GM19043 (cell line): ENCODE measurements around the gene ESR2.
"Not testable (repeated sequence)": the region's sequence is repeated elsewhere in the genome, so short reads cannot be mapped to it uniquely, and the experiment has no call there.

Experiments
- ATAC-seq: cut with Tn5 transposase; IDR thresholded peaks from one replicate; pipeline ENCODE4 v1.9.1; 2021; ENCODE audit warnings: low read depth; ENCODE audit not compliant: unreplicated experiment

ESR2 gene

DNA sequence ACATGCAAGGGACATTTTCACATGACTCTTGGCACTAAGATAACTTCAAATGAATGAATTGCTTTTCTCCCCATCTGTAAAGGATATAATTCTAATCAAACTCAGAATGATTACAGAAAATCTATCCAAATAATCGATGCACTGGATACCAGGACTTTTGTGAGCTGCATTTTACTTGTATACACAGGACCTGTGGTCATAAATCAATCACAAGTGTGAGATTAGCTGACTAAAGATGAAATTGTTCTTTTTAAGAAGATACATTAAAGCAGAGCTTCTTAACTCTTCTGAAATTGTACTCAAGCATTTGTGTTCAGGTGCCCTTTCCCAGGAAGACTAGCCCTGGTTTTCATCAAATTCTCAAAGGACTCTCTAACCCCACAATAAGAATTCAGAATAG lies 66.3 kb downstream of the ESR2 start:
- ATAC-seq: no peak

DNA sequence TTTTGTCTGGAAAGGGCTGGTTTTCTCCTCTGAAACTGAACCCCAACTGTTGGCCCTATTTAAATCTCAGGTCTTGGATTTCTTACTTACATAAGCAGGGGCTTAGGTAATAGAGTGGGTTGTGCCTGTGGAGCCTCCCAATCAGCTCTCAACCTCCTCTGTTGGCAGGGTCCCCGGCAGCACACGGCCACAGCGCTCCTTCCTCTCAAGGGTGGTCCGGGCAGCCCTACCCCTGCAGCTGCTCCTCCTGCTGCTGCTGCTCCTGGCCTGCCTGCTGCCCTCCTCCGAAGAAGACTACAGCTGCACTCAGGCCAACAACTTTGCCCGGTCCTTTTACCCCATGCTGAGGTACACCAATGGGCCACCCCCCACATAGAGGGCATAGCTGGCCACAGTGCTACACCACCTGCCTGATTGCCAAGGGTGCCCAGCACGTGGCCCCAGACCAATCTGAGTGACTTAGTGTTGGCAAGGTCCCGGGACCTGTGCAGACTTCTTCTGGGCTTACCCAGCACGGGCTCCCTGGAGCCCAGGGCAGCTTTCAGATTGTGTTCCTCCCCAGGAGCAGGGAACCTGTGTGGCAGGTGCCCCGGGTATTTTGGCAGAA lies 68.9 kb downstream of the ESR2 start:
- no peak for ATAC-seq

DNA sequence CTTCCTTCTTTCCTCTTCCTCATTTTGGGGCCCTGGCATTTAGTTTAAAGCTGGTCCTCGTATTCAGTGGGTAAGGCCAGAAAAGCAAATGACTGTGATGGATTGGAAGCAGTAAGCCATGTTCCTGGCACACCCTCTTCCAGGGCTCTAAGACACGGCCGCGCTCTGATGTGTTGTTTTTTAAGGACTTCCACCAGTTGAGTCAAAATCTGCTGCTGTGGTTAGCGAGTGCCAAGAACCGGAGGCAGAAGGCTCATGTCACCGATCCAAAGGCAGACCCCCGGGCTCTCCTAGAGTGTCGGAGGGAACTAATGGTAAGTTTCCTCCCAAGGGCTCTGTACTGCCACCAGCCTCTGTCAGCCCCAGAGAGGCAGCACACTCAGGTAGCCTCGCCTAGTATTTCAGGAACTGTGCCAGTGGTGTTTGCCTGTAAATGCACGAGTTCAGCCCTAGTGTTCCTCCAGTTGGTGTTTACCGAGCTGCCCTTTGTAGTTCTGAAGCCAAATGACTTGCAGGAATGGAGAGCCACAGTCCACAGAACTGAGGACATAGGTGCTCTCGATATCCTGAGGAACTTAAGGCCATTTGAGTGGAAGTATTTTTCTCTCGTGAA lies 72.7 kb downstream of the ESR2 start:
- no peak for ATAC-seq

DNA sequence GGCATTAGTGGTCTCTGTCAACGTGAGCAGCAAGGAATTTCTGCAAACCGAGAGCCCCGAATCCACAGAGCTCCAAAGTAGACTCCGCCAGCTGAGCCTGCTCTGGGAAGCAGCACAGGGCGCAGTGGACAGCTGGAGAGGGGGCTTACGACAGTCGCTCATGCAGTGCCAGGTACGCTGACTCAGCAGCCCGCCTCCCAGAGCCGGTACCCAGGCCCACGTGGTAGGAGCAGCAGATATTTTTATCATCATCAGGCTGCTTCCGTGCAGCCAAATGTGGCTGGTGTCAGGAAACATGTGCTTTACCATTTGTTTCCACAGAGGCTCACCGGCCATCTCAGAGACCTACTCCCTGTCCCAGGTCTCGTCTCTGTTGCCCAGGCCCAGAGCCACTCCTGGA lies 73.7 kb downstream of the ESR2 start:
- ATAC-seq: no peak

DNA sequence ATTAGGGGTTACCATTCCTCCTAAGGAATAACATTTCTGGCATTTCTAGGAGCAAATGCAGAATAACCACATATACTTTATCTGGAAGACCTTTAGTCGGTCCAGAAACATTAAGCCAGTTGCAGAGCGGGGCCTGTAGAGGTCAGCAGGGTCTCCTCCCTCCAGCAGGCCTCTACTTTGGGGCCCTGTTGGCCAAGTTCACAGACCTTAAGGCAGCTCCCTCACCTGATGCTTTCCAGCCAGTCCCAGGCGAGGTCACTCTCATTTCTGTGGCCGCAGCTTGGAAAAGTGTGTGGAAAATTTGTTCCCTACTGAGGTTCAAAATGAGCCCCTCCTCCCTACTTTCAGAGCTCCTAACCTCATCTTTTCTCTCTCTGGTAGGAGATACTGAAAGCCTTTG lies 74.1 kb downstream of the ESR2 start:
- no peak for ATAC-seq

DNA sequence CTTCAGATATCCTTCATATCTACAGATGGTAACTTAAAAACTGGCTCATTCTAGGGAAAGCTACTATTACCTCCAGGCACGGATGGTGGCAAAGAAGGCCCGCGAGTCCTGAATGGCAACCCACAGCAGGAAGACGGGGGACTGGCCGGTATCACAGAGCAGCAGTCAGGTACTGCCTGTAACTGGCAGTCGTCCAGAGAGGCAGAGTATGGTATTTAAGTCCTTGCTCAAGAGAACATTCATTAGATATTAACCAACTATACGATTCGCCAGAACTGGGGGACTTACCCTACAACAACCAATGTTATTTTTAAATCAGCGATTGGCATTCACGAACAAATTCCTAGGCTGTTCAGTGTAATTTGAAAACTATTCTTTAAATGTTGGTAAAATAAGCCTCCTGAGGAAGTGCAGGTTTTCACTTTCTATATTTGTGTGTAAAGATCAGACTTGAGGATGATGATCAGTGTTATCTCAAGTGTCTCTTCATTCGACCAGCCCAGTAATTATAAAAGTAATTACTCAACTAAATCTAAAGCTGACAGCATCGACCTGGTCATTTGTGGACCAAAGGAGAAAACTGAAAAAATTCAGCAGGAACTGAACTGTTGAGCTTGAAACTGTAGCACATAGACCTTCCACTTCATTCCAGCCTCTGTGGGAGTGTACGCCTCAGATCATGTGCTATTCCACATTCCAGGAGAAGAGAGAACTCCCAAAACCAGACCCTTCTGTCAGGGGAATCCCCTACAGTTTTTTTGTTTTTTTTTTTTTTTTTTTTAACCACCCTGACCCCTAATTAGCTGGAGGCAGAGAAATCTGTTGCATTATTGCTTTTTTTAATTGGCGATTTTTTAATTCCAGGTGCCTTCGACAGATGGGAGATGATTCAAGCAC lies 75.6 kb downstream of the ESR2 start:
- ATAC-seq: no peak

DNA sequence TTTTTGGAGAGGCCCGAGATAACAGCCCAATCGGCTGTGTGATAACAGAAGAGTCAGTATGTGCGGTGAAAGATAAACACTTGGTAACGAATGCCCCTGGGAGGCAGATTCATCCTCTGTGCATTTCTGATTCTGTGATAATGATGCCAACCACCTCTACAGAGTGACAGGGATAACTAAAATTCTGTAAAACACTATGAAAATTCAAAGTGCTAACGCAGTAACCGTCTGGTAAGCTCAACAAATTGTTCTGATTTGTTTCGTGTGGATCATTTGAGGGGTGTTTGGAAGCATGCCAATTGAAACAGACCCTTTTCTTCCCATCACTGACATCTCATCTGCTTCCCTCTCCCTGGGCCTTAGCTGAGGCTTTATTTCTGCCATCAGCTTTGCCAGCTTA lies 76.3 kb downstream of the ESR2 start:
- ATAC-seq: no peak

DNA sequence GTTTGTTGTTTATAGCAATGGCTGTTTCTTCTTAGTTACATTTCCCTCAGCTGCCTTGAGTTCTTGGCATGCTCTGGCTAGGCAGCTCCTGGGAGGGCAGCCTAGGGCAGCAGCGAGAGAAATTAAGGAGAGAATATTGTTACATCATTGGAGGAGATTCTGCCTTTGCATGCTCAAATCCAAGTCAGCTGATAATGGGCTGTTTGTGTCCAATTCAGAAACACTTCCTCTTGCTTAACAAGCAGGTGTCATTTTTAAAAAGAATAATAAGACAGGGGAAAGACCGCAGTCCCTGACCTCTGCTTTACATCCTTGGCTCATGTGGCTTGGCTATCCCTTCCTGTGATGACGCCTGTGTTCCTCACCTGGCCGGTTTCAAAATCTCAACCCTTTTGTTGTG lies 76.9 kb downstream of the ESR2 start:
- ATAC-seq: no peak

DNA sequence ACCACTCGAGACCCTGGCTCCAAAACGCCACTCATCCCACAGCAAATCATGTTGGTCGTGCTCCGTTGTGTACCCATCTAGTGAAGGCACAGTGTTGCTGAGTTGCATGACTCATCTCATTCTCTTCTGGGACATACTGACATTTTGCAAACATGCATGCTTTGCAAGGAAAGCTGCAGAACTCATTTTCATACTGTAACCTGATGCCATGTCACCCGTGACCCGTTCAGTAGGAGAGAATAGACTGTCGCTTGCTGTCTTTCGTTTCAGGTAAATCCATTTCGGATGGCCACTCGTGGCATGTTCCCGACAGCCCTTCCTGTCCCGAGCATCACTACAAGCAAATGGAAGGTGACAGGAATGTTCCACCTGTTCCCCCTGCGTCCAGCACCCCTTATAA lies 78.2 kb downstream of the ESR2 start:
- no peak for ATAC-seq

DNA sequence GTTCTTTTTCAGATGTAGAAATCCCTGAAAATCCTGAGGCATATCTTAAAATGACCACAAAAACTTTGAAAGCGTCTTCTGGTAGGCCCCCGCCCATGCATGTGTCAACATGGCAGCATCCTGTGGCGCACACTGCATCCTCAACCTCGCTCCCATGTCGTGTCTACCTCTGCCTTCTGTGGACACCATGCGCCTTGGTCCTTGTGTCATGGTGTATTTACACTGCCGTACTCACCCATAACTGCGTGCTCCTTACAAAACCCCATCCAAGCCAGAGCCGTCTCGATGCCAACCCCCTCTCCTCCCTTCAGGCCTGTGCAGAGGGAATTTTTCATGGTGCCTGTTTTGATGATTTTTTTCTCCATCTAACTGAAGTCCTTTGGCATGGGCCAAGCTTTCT lies 78.9 kb downstream of the ESR2 start:
- no peak for ATAC-seq

DNA sequence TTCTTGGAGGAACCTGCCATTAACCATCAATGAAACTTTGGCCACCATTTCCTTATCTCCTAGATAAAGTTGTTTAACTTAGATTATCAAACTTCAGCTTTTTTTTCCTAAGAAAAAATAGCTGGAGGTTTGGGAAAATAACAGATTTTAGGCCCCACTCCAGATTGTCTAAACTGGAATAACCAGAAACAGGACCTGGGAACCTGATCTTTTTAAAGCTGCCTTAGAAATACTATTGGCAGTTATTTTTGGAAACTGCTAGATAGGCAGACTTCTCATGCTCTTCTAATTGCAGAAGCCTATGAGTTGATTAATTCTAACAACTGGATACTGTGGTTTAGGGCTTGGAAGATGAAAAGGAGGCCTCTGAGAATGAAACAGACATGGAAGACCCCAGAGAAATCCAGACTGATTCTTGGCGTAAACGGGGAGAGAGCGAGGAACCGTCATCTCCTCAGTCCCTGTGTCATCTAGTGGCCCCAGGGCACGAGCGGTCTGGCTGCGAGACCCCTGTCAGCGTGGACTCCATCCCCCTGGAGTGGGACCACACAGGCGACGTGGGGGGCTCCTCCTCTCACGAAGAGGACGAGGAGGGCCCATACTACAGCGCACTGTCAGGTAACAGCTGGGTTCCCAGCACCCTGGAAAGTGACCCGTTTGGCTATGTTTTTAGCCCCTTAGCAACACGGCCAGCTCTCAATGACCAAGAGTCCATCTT lies 80.2 kb downstream of the ESR2 start:
- no peak for ATAC-seq

DNA sequence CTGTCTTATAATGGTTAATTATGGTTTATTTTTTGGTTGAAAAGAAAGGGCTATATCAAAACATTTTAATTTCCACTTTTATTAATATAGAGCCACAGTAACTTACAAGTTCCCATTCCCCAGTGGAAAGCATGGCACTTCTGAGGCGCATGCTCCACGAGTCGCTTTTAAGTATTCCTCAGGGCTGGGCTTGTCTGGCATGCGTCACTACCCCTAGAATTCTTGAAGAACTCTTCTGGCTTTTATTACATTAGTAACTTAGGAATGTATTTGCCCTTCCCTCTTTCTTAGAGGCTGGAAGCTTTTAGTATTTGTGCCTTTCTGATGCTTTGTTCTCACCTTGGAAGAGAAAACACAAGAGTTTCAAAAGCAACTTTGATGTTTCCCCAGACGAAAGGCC lies 81.1 kb downstream of the ESR2 start:
- no peak for ATAC-seq

DNA sequence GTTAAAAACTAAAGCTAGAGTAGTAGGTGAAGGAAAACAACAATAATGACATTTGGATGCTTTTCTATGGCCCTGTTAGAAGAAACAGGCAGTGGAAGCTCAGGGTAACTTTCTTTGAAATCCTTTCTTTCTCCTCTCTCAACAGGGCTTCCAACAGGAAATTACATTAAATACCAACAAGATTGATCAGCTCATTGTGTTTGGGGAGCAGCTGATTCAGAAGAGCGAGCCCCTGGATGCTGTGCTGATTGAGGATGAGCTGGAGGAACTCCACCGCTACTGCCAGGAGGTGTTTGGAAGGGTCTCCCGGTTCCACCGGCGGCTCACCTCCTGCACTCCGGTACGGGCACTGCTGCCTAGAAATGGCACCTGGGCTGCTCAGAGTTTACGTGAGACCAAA lies 81.5 kb downstream of the ESR2 start:
- ATAC-seq: no peak

DNA sequence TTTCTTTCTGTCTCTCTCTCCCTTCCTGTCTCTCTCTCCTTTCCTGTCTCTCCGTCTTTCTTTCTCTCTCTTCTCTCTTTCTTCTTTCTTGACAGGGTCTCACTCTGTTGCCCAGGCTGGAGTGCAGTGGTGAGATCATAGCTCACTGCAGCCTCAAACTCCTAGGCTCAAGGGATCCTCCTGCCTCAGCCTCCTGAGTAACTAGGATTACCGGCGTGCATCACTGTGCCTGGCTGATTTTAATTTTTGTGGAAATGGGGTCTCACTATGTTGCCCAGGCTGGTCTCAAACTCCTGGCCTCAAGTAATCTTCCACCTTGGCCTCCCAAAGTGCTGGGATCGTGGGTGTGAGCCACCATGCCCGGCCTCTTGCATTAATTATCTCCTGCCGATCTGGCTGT lies 83.3 kb downstream of the ESR2 start:
- not testable (repeated sequence) for ATAC-seq

DNA sequence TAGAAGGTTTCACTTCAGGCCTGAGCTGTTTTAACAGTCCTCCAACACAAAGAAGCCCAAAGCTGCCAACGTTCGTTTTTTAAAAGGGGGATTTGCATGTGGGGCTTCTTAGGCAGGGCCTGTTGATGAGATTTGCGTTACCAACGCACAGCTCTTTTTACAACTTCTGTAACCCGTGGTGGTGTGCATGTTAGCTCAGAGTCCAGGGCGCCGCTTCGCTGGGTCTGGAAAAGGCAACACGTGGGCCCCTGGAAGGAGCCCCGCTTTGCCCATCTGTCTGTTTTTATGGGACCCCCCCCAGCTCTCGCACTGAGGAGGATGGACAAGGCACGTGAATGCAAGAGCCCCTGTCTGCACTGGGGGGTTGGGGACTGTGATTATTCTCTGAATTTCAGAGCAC lies 84.0 kb downstream of the ESR2 start:
- no peak for ATAC-seq

DNA sequence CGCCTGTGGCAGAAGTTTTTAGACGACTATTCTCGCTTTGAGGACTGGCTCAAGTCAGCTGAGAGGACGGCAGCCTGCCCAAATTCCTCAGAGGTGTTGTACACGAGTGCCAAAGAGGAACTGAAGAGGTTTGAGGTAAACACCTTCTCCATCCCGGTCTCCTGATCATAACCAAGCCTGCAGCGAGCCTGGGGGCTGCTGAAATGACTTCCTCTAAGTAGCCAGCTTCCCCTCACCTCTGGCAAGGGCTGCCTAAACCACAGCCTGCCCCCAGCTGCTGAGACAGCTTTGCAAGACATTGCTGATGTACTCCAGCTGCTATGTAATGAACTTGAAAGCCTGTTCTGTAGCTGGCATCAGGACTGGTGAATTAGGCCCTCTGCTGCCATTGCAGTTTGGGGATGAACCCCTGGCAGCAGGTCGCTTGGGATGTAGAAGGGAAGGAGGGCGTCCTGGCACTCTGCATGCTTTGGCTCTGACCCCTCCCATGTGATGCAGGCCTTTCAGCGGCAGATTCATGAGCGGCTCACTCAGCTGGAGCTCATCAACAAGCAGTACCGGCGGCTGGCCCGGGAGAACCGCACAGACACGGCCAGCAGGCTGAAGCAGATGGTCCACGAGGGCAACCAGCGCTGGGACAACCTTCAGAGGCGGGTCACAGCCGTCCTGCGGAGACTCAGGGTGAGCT lies 84.6 kb downstream of the ESR2 start:
- peak; percentile 84 for ATAC-seq

DNA sequence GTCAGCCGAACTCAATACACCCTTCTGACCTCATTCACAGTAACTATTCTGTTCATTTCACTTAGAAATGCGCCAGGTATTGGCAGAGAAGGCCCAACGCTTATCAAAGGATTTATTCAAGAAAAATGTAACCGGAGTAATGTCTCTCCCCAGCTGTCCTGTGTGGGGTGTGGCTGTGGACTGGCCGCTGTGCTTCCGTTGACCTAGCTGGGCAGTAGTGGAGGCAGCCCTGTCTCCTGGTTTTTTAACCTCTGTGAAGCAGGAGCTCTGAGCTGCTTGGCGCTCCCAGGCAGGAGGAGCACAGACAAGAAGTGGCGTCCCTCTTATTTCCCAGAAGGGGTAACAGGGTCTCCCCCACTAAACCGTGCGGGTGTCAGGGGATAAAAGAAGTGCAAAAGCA lies 85.2 kb downstream of the ESR2 start:
- no peak for ATAC-seq

DNA sequence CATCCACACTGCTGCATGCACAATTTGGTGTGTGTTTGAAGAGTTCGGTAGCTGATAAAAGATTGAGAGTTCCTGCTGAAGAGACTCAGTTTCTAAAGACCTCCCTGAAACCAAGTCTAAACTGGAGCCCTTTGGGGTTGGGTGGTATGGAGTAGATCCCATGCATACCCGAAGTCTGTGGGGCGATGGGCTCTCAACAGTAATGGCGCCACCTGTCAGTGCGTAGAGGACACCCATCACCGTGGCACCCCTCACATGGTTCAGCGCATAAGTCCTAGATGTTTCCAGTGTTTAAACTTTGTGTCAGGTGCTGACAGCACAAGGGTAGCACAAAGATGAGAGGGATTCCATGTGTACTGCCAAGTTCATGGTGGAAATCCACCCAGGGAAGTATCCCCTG lies 85.9 kb downstream of the ESR2 start:
- no peak for ATAC-seq

DNA sequence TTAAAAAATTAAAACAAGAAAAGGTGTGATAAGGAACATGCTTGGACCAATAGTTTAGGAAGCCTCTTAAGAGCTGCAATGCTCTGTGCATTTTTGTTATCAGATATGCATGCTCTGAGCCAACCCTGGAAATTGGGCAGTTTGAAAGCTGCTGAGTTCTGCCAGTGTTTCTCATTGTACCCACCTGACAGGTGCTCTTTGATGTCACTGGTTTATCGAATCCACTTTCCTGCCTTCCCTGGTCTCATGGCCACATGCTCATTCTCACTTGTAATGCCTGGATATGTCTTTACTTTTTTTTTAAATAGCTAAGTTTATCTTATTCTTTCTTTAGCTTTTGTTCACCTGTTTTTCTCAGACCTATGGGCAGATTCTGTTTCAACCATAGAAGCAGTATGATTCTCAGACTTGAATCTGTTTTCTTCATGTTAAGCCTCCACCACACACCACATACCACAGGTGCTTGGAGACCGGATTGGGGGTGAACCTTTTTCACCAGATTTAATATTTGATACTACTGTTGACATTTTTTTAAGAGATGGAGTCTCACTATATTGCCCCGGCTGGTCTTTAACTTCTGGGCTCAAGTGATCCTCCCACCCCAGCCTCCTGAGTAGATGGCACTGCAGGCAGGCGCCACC lies 90.7 kb downstream of the ESR2 start:
- ATAC-seq: no peak

DNA sequence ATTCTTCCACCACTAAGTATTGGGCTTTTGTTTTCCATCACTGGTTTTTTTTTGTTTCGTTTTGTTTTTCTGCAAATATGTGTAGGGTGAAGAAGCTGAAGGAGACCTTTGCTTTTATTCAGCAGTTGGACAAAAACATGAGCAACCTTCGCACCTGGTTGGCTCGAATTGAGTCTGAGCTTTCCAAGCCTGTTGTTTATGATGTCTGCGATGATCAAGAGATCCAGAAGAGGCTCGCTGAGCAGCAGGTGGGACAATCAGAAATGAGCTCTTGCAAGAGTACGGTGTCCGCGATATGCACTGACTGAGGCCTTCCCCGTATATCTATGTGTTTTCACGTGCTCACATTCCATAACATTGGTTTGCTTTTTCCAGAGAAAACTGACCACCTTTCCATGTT lies 91.5 kb downstream of the ESR2 start:
- ATAC-seq: no peak
